GM12892 (cell line): ENCODE results near the gene SMOC2.

Source experiments
- POLR2A ChIP-seq: IDR thresholded peaks from 2 replicates; pipeline ENCODE4 v1.6.1; 2011; ENCODE audit warnings: low read depth, low read length, control low read depth
- POLR2AphosphoS5 ChIP-seq: IDR thresholded peaks from 2 replicates; pipeline ENCODE4 v1.6.1; 2011; ENCODE audit warnings: low read depth, low read length, control low read depth
- TAF1 ChIP-seq: IDR thresholded peaks from 2 replicates; pipeline ENCODE4 v1.6.1; 2011; ENCODE audit warnings: low read depth, mild to moderate bottlenecking, control low read depth, low read length, borderline replicate concordance

GRCh38 chr6:168606722-168607121 is 165.7 kb downstream of the SMOC2 start:
- TF ChIP-seq POLR2A (no peak), POLR2AphosphoS5 (no peak), TAF1 (no peak)
